ENCODE measurements around the gene UMAD1. TPM values are rescaled to one million over a fixed set of nuclear protein-coding genes. Genes with fewer than 3 reads are reported as not detected.

Gene UMAD1
- total RNA-seq, 8 experiments from 2014 or later = 7.8 to 19.1 (median 12.5) TPM

- peak; percentile 72 to 99 (median 93) for ATAC-seq (replicated peaks in 6 of 8)
- no peak overlapping the region for H3K4me3 ChIP-seq
- 29 to 93% (median 70%) methylated on average over 1 to 2 of the region's 2 CpGs; no CpG with 5 or more reads in 2 of the 10 experiments for WGBS, 10 experiments
- in situ Hi-C loops (cut with MboI; ENCODE audit: low pct_unique_long_range_greater_than_20kb in 2 of 9, low sequenced_read_pairs in 9 of 9, unreplicated experiment in 9 of 9) = no loop called here
- H3K4me1 ChIP-seq (replicated peaks in 1 of 2) = peaks cover 8 to 9% of the 10 kb centered on the region in 2 donors
- H3K27ac ChIP-seq = no peak overlapping the region
These were observed 78.7 kb downstream of the UMAD1 start for GRCh38 chr7:7719236-7719635.

GRCh38 chr7:7720193-7720592 lies 79.6 kb downstream of the UMAD1 start:
- peaks cover 8 to 9% of the 10 kb centered on the region in 2 donors for H3K4me1 ChIP-seq (replicated peaks in 1 of 2)
- H3K4me3 ChIP-seq = no peak overlapping the region
- 100% methylated on average over 1 of the region's 1 CpG; no CpG with 5 or more reads in 8 of the 10 experiments for whole genome bisulfite sequencing, 10 experiments
- no peak for ATAC-seq (replicated peaks in 6 of 8)
- in situ Hi-C loops (cut with MboI; ENCODE audit: low pct_unique_long_range_greater_than_20kb in 2 of 9, low sequenced_read_pairs in 9 of 9, unreplicated experiment in 9 of 9) = no loop called here
- H3K27ac ChIP-seq = no peak overlapping the region

GRCh38 chr7:7720750-7721621 lies 80.4 kb downstream of the UMAD1 start:
- H3K27ac ChIP-seq = no peak overlapping the region
- no peak for ATAC-seq (replicated peaks in 6 of 8)
- no peak overlapping the region for H3K4me3 ChIP-seq
- in situ Hi-C loops (cut with MboI; ENCODE audit: low pct_unique_long_range_greater_than_20kb in 2 of 9, low sequenced_read_pairs in 9 of 9, unreplicated experiment in 9 of 9) = no loop called here
- 60 to 100% (median 89%) methylated on average over 2 to 5 of the region's 5 CpGs; no CpG with 5 or more reads in 1 of the 10 experiments for WGBS, 10 experiments
- peaks cover 8 to 9% of the 10 kb centered on the region in 2 donors for H3K4me1 ChIP-seq (replicated peaks in 1 of 2)

- Histone ChIP-seq H3K4me1 (replicated peaks in 1 of 2) (peaks cover 0 to 4% of the 10 kb centered on the region in 2 donors), H3K27ac (no peak overlapping the region), H3K4me3 (no peak overlapping the region)
- in situ Hi-C loops (cut with MboI; ENCODE audit: low pct_unique_long_range_greater_than_20kb in 2 of 9, low sequenced_read_pairs in 9 of 9, unreplicated experiment in 9 of 9) = no loop called here
- ATAC-seq (replicated peaks in 6 of 8) = no peak
These were observed 91.2 kb downstream of the UMAD1 start for GRCh38 chr7:7731732-7732131.

GRCh38 chr7:7732621-7733281 lies 92.2 kb downstream of the UMAD1 start:
- in situ Hi-C loops (cut with MboI; ENCODE audit: low pct_unique_long_range_greater_than_20kb in 2 of 9, low sequenced_read_pairs in 9 of 9, unreplicated experiment in 9 of 9) = no loop called here
- Histone ChIP-seq H3K4me3 (no peak overlapping the region), H3K4me1 (replicated peaks in 1 of 2) (peaks cover 0 to 5% of the 10 kb centered on the region in 2 donors), H3K27ac (no peak overlapping the region)
- WGBS, 10 experiments = 27 to 100% (median 74%) methylated on average over 1 to 4 of the region's 4 CpGs
- ATAC-seq (replicated peaks in 6 of 8) = no peak

- in situ Hi-C loops (cut with MboI; ENCODE audit: low pct_unique_long_range_greater_than_20kb in 2 of 9, low sequenced_read_pairs in 9 of 9, unreplicated experiment in 9 of 9) = no loop called here
- H3K4me1 ChIP-seq (replicated peaks in 1 of 2) = peaks cover 0 to 5% of the 10 kb centered on the region in 2 donors
- no peak overlapping the region for H3K27ac ChIP-seq
- ATAC-seq (replicated peaks in 6 of 8) = no peak
- no peak overlapping the region for H3K4me3 ChIP-seq
- WGBS, 10 experiments = 38 to 100% (median 51%) methylated on average over 1 to 2 of the region's 2 CpGs; no CpG with 5 or more reads in 4 of the 10 experiments
These were observed 96.1 kb downstream of the UMAD1 start for GRCh38 chr7:7736671-7737070.

- peaks cover 0 to 5% of the 10 kb centered on the region in 2 donors for H3K4me1 ChIP-seq (replicated peaks in 1 of 2)
- no peak overlapping the region for H3K27ac ChIP-seq
- in situ Hi-C loops (cut with MboI; ENCODE audit: low pct_unique_long_range_greater_than_20kb in 2 of 9, low sequenced_read_pairs in 9 of 9, unreplicated experiment in 9 of 9) = no loop called here
- ATAC-seq (replicated peaks in 6 of 8) = no peak
- H3K4me3 ChIP-seq = no peak overlapping the region
These were observed 97.1 kb downstream of the UMAD1 start for GRCh38 chr7:7737674-7738073.

GRCh38 chr7:7738177-7738576 lies 97.6 kb downstream of the UMAD1 start:
- Histone ChIP-seq H3K4me3 (no peak overlapping the region), H3K27ac (no peak overlapping the region), H3K4me1 (replicated peaks in 1 of 2) (peaks cover 0 to 5% of the 10 kb centered on the region in 2 donors)
- in situ Hi-C loops (cut with MboI; ENCODE audit: low pct_unique_long_range_greater_than_20kb in 2 of 9, low sequenced_read_pairs in 9 of 9, unreplicated experiment in 9 of 9) = no loop called here
- no peak for ATAC-seq (replicated peaks in 6 of 8)
- WGBS, 10 experiments = 40 to 100% (median 67%) methylated on average over 1 of the region's 1 CpG; no CpG with 5 or more reads in 1 of the 10 experiments

- H3K27ac ChIP-seq = no peak overlapping the region
- no peak for ATAC-seq (replicated peaks in 6 of 8)
- WGBS, 10 experiments = 71 to 100% (median 81%) methylated on average over 1 to 3 of the region's 3 CpGs; no CpG with 5 or more reads in 1 of the 10 experiments
- peaks cover 0 to 5% of the 10 kb centered on the region in 2 donors for H3K4me1 ChIP-seq (replicated peaks in 1 of 2)
- H3K4me3 ChIP-seq = no peak overlapping the region
- in situ Hi-C loops (cut with MboI; ENCODE audit: low pct_unique_long_range_greater_than_20kb in 2 of 9, low sequenced_read_pairs in 9 of 9, unreplicated experiment in 9 of 9) = no loop called here
These were observed 98.1 kb downstream of the UMAD1 start for GRCh38 chr7:7738622-7739021.

- ATAC-seq (replicated peaks in 6 of 8) = no peak
- in situ Hi-C loops (cut with MboI; ENCODE audit: low pct_unique_long_range_greater_than_20kb in 2 of 9, low sequenced_read_pairs in 9 of 9, unreplicated experiment in 9 of 9) = no loop called here
These were observed 98.9 kb downstream of the UMAD1 start for GRCh38 chr7:7739204-7740036.

GRCh38 chr7:7740037-7740355 lies 99.4 kb downstream of the UMAD1 start:
- ATAC-seq (replicated peaks in 6 of 8) = no peak
- in situ Hi-C loops (cut with MboI; ENCODE audit: low pct_unique_long_range_greater_than_20kb in 2 of 9, low sequenced_read_pairs in 9 of 9, unreplicated experiment in 9 of 9) = no loop called here
- no peak overlapping the region for H3K4me3 ChIP-seq
- H3K4me1 ChIP-seq (replicated peaks in 1 of 2) = peaks cover 0 to 5% of the 10 kb centered on the region in 2 donors
- 85 to 100% (median 100%) methylated on average over 2 of the region's 2 CpGs; no CpG with 5 or more reads in 1 of the 10 experiments for WGBS, 10 experiments
- H3K27ac ChIP-seq = no peak overlapping the region

More at GRCh38 chr7:7739204-7740036, 98.9 kb downstream of the UMAD1 start:
- peaks cover 0 to 5% of the 10 kb centered on the region in 2 donors for H3K4me1 ChIP-seq (replicated peaks in 1 of 2)
- 64 to 100% (median 85%) methylated on average over 1 to 4 of the region's 4 CpGs for WGBS, 10 experiments
- H3K4me3 ChIP-seq = no peak overlapping the region
- no peak overlapping the region for H3K27ac ChIP-seq

GRCh38 chr7:7742223-7742622 lies 101.7 kb downstream of the UMAD1 start:
- no peak for ATAC-seq (replicated peaks in 6 of 8)
- 83 to 100% (median 97%) methylated on average over 1 to 12 of the region's 12 CpGs; no CpG with 5 or more reads in 1 of the 10 experiments for WGBS, 10 experiments
- in situ Hi-C loops (cut with MboI; ENCODE audit: low pct_unique_long_range_greater_than_20kb in 2 of 9, low sequenced_read_pairs in 9 of 9, unreplicated experiment in 9 of 9) = no loop called here
- Histone ChIP-seq H3K4me3 (no peak overlapping the region), H3K4me1 (replicated peaks in 1 of 2) (no peaks in the 10 kb centered on the region), H3K27ac (no peak overlapping the region)

GRCh38 chr7:7745258-7745657 lies 104.7 kb downstream of the UMAD1 start:
- Histone ChIP-seq H3K4me3 (no peak overlapping the region), H3K27ac (no peak overlapping the region), H3K4me1 (replicated peaks in 1 of 2) (peaks cover 0 to 6% of the 10 kb centered on the region in 2 donors)
- no peak for ATAC-seq (replicated peaks in 6 of 8)
- in situ Hi-C loops (cut with MboI; ENCODE audit: low pct_unique_long_range_greater_than_20kb in 2 of 9, low sequenced_read_pairs in 9 of 9, unreplicated experiment in 9 of 9) = no loop called here
- WGBS, 10 experiments = 62 to 100% (median 89%) methylated on average over 1 to 4 of the region's 4 CpGs
